Esophagus mucosa (tissue), 1 donor: ENCODE data around the gene SEC14L1. TPM values are rescaled to one million over a fixed set of nuclear protein-coding genes. Genes with fewer than 3 reads are reported as not detected.
"Not testable (repeated sequence)": the region's sequence is repeated elsewhere in the genome, so short reads cannot be mapped to it uniquely, and the experiment has no call there.

ENCODE experiments used
- ATAC-seq: fragments of 200-7000 bp; cut with Tn5 transposase; one replicate; pipeline ENCODE4 v1.9.1; 2020
- total RNA-seq: library from RNA; stranded (reverse); gene quantifications from one replicate; pipeline ENCODE4 v1.2.4, GENCODE V29; 2023
- donor health status: DM: yes; HTN: yes; CAD: no.

SEC14L1 gene
- 25.9 TPM for total RNA-seq

- ATAC-seq = no peak
These were observed at the start of gene SEC14L1 for GRCh38 chr17:77140878-77141767. Gene SEC14L1, plus strand, starts transcription at chr17:77140969. Its CDS starts 2,628 bp downstream, at chr17:77143597.

- no peak for ATAC-seq
These were observed 48.7 kb upstream of the SEC14L1 start for GRCh38 chr17:77092025-77092424.

GRCh38 chr17:77095461-77095860 lies 45.3 kb upstream of the SEC14L1 start:
- no peak for ATAC-seq

GRCh38 chr17:77096570-77097214 lies 44.1 kb upstream of the SEC14L1 start:
- ATAC-seq = no peak

GRCh38 chr17:77097631-77098180 lies 43.1 kb upstream of the SEC14L1 start:
- no peak for ATAC-seq

- ATAC-seq = peak; percentile 52
These were observed 41.8 kb upstream of the SEC14L1 start for GRCh38 chr17:77098884-77099545.

- peak; percentile 59 for ATAC-seq
These were observed 40.8 kb upstream of the SEC14L1 start for GRCh38 chr17:77099997-77100396.

GRCh38 chr17:77101521-77102410 lies 39.0 kb upstream of the SEC14L1 start:
- ATAC-seq = no peak

GRCh38 chr17:77102411-77103134 lies 38.2 kb upstream of the SEC14L1 start:
- ATAC-seq = not testable (repeated sequence)

- no peak for ATAC-seq
These were observed 35.1 kb upstream of the SEC14L1 start for GRCh38 chr17:77105706-77106105.

GRCh38 chr17:77106874-77107358 lies 33.9 kb upstream of the SEC14L1 start:
- ATAC-seq = no peak

- no peak for ATAC-seq
These were observed 33.0 kb upstream of the SEC14L1 start for GRCh38 chr17:77107506-77108433.

- no peak for ATAC-seq
These were observed 31.5 kb upstream of the SEC14L1 start for GRCh38 chr17:77109159-77109759.

- peak; percentile 36 for ATAC-seq
These were observed 30.9 kb upstream of the SEC14L1 start for GRCh38 chr17:77109764-77110359.

GRCh38 chr17:77111165-77111933 lies 29.4 kb upstream of the SEC14L1 start:
- ATAC-seq = not testable (repeated sequence)

GRCh38 chr17:77111934-77112296 lies 28.9 kb upstream of the SEC14L1 start:
- no peak for ATAC-seq

GRCh38 chr17:77115510-77115909 lies 25.3 kb upstream of the SEC14L1 start:
- no peak for ATAC-seq

GRCh38 chr17:77115947-77116346 lies 24.8 kb upstream of the SEC14L1 start:
- ATAC-seq = no peak
